HG03442 (cell line): ENCODE results near the gene GSG1L.

ENCODE experiments used
- ATAC-seq: cut with Tn5 transposase; IDR thresholded peaks from one replicate; pipeline ENCODE4 v1.9.1; 2021; ENCODE audit warnings: mild to moderate bottlenecking, moderate library complexity; ENCODE audit not compliant: unreplicated experiment

The GSG1L gene

DNA sequence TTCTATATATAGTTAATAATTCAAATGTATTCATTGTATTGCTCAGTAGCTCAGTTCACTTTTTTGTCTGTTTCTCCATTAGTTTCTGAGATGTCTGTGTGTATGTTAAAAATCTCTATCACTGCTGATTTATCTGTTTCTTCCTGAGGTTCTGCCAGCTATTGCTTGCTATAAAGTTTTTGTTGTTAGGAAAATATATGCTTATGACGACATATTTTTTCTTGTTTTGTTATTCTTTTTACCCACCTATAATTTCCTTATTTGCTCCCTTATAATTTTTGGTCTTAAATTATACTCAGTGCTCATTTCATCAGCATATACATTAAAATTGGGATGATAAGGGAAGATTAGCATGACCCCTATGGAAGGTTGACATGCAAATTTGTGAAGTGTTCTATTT, 200.6 kb downstream of the GSG1L start:
- no peak for ATAC-seq

DNA sequence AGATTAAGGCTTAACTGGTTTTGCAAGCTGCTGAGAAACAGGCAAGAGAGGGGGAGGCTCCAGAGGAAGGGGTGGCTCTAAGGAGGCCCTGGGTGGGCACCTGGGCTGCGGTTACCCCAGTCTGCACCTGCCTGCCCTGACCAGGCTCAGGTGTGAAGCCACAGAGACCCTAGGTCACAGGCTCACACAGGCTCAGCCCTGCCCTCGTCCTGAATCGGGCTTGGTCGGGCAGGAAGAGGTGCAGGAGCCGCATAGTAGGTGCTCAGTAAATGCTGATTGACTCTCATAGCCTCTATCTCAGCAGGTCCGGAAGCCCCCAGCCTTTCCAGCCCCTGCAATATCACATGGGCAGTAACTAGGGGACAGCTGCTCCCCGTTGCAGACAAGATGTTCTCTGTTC, 203.4 kb downstream of the GSG1L start:
- no peak for ATAC-seq

DNA sequence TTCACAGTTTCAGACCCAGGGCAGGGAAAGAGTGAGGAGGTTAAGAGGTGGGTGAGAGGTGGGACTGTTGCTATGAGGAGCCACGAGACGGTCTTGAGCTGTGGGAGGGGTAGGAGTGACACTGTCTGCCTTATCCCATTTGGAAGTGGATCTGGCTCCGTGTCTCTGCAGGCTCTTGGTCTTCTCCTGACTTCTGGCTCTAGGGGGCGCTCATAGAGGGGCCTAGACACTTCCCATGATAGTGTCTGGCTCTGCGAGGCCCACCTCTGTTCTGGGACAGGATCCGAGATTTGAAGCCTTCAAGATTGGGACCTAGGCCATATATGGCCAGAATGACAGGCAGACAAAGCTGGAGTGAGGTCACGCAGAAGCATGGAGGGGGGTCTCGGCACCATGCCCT, 204.5 kb downstream of the GSG1L start:
- ATAC-seq, result no peak

DNA sequence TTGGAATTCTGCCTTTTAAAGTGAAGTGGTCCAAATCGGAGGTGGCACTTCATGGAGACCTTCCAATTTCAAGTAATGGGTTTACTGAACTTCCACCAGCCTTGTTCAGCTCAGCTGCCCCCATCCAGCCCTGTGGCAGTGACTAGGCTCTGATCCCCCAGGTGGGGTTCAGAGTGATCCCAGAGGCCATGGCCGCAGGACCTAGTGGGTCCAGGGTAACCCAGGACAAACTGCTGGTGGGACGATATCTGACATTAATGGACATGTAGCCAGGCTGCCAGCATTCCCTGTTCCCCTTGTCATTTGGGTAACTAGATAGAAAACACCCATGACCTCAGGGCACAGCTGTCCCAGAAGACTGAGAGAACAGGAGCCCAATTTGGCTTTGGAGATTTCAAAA, 209.9 kb downstream of the GSG1L start:
- ATAC-seq, result no peak

DNA sequence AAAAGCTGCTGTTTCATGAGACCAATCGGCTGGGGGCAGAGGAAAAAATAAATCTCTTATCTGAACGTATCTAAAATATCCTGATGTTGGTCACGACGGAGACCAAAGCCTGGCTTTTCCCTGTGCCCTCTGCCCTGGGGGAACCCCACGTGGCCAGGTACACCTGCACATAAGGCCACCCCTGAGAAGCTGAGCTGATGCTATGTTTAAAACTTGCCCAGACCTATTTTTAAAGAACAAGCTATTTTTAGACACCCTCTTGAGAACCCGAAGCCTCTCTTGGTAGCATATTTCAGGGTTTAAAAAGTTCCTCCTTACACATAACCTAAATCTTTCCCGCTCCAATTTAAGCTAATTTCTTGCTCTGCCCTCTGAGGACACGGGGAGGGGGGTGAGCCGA, 210.4 kb downstream of the GSG1L start:
- no peak for ATAC-seq

DNA sequence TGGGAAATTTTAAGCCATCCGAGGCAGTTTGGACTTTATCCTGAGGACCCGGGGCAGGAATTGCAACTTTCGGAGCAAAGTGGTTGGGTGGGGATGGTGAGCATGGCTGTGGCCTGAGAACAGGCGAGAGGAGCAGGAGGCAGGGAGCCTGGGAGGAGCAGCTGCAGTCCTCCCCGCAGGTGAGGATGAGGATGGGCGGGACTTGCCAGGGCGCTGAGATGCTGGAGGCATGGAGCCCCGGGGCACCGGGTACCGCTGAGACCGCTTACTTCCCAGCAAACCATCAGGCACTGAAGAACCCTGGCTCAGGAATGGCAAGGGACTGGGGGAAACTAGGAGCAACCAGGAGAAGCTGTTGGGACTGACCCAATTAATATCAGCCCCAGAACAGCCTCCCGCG, 210.8 kb downstream of the GSG1L start:
- ATAC-seq, result no peak

DNA sequence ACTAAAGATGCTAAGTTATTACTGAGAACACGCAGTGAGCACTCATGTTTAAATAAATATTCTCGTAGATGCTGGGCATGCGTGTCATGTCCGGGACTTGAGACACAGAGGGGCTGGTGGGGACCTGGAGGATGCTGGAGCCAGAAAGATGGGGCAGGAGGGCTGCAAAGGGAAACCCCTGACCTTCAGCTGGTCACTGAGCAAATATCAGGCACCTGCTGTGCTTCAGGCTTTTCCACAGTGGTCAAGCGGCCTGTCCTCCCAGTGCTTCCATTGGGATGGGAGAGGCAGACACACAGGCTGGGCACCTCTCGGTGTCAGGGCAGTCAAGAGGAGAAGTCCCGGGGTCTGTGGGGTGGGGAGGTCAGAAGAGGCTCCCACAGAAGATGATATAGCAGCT, 211.4 kb downstream of the GSG1L start:
- no peak for ATAC-seq

DNA sequence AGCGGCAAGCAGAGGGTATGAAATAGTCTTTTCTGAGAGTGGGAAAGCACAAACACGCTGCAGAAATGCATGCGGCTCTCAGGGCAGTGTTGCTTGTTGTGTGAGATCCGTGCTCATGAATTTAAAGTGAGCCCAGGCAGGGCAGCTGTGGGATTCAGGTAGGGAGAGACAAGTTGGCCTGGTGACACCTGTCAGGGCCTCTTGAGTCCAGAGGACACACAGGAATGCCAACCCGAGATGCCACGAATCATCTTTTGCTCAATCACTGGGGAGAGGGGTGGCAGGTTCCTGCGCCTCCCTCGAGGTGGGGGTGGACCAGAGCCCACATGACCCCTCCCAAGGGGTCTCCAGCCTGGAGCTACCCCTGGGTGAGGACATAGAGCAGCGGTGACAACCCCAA, 211.9 kb downstream of the GSG1L start:
- ATAC-seq, result no peak

DNA sequence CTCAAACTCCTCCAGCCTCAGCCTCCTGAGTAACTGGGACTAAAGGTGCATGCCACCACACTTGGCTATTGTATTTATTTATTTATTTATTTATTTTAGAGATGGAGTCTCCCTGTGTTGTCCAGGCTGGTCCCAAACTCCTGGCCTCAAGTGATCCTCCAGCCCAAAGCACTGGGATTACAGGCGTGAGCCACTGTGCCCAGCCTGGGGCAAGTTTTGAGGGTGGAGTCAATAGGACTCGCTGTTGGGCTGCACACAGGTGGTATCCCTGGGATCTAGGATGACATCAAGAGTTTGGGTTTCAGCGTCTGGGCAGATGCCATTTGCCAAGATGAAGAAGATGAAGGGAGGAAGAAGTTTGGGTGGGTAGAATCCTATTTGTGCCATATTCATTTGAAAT, 213.9 kb downstream of the GSG1L start:
- ATAC-seq, result no peak

DNA sequence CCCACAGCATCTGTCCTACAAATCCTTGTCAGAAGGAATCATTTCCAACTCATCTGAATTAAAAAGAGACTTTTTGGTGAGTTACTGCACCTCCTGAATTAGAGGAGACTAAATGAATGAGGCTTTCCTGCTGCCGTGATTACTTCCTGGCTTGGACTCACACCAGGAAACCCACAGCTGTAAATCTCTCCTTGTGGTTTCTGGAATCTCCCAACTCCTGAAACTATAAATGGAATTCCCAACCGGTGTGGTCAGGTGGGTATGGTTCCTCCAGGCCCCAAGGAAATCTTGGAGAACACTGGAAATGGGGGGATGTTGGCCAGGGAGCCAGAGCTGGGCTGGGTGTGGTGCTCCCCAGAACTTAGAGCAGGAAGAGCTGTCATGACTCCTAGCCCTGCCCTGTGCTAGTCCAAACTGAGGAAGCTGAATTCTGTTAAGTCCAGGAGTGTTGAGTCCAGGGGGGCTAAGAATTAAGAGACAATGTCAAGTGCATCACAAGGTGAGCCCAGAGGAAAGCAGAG, 216.4 kb downstream of the GSG1L start:
- no peak for ATAC-seq

DNA sequence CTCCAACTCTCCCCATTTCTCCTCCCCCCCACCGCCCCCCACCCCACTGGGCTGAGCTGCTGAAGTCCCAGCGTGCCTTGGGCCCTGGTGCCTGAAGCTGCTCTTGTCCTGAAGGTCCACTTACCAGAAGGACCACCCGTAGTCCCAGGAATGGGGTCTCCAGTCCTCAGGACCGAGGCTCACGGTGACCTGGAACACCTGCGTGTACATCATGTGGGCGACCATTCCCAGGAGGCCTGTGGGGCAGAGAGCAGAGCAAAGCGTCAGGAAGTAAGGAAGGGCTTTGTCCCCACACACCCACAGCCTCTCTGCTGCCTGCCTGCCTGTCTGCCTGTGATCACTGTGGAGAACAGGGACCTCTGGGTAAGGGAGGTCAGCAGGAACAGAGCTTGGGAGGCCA, 218.7 kb downstream of the GSG1L start:
- ATAC-seq, result no peak

DNA sequence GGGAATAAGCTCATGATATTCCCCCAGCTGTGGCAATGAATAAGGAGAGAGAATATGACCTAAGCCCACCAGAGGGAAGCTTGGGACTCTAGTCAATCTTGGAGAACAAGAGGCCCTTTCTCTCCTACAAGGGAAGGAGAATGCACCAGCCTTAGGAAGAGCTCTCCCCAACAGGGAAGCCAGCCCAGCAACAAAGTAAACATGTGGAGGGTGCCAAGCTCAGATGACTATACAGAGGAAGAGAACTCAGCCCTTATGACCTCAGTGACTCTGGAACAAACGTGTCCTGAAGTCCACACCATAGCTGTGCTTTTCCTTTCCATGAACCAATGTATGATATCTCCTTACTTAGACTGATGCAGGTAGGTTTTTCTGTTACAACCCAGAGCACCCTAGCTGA, 219.7 kb downstream of the GSG1L start:
- no peak for ATAC-seq

DNA sequence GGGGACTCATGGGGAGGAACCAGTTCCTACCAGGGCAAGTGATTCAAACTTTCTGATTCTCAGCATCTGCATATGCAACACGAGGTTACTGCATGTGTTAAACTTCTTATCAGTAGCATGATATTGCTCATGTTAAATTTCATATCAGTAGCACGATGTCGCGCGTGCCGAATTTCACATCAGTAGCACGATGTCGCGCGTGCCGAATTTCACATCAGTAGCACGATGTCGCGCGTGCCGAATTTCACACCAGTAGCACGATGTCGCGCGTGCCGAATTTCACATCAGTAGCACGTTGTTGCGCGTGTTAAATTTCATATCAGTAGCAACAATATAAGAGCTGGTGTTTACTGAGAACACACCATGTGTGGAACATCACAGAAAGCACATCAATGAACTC, 221.6 kb downstream of the GSG1L start:
- no peak for ATAC-seq

DNA sequence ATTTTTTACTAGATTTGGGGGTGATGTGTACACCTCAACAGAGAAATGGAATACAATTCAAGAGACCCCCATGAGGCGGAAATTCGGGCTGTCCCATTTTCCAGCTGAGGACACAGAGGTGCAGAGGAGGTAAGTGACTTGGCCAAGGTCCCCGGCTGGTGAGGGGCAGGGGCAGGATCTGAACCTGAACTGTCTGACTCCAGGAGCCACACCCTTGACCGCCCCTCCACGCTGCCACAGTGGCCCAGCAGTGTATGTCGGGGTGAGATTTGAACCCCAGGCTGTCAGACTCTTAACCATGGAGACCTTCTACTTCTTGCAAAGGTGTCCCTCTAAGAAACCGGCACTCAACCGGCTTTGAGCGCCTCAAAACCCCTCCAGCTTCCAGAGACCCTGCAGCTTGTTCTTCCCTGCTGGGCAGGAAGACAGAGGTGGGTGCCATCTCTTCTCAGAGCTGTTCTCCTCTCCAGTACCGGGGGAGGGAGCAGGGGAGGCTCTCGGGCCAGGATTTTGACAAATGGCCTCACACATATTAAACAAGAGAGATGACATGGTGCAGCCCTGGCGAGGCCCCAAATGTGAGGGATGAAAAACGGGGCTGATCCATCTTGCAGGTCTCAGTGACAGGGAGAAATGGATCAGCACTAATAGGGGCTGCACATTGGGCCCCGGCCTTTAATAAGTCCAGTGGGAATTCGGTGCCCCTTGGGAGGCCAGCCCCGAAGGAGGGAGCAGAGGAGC, 222.3 kb downstream of the GSG1L start:
- ATAC-seq, result no peak

DNA sequence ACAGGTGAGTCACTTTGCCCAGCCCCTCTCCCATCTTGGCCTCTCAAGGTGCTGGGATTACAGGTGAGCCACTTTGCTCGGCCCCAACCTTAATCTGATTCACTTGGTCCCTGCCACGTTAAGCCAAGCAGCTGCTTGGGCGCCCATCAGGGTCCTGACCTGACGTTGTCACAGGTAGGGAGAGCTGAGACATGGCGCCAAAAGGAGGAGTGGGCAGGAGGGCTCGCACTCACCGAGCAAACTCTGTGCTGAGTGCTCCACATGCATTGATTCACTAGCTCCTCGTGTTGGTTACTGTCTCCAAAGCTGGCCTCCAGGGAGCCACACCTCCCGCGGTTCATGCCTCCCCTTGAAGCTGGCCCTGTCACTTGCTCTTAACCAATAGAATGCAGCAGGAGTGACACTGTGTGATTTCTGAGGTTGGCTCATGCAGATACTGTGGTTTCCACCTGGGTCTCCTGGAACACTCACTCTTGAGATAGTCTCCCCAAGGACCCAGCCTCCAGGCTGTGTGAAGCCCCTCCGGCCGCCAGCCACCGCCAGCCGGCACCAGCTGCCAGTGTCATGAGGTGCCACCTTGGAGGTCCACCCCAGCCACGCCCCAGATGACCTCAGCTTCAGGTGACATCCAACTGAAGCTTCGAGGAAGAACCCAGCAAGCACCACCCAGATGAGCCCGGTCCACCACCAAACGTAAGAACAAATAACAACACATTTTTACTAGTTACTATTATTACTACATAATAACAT, 223.0 kb downstream of the GSG1L start:
- no peak for ATAC-seq

DNA sequence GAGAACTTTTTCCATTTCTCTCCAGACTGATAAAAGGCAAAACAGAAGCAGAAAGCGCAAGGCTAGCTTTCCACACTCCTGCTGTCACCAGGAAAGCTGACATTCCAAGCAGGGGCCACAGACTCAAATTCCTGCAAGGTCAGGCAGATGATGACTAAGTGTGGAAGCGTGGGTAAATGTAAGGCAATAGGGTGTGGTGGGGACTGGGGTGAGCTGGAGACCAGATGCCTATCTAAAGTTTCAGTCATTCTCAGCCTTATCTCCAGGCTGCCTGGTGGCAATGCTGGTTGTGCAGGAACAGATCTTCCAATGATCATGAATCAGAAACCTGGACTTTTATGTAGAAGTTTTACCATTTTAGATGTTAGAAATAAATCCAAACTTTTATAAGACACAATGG, 224.1 kb downstream of the GSG1L start:
- ATAC-seq, result no peak

DNA sequence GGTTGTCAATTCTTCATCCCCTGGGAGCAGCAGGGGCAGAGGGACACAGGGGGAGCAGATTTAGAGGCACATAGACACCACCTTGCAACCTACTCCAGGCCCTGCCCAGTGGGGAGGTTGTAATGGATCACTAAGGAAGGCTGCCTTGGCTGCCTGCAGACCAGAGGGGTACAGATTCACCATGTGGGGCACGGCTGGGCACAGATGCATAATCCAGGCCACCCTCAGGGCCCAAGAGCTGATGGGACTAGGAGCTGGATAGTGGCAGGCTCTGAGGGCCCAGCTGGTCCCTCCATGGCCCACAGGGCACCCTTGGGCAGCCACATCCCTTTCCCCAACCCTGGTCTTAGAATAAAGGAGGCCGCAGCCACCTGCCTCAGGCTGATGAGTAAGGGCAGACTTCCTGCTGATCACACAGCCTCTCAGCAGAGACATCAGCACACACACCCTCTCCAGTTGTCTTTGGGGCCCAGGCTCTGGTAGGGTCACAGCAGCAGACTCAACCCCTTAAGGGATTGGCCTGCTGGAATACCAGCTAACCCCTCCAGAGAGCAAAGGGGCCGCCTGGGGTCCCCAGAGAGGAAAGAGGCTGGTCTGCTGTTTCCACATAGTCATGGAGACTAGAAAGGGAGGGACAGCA, 224.9 kb downstream of the GSG1L start:
- no peak for ATAC-seq

DNA sequence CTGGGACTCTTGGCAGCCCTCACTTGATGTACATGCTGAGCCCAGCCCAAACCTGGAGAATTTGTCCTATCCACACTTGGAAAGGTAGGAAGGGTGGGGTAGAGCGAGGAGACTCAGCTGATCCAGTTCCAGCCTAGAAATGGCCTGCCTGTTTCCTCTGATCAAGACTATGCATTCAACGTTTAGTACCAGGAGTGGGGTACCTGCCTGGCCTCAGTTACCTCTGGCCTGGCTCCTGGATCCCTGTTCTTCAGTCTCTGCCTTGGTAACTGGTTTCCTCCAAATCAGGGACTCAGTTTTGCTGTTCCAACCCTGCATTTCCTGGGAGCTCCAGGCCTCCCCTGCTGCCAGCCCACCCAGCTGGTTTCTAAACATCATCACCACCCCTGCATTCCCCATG, 233.5 kb downstream of the GSG1L start:
- ATAC-seq, result no peak

DNA sequence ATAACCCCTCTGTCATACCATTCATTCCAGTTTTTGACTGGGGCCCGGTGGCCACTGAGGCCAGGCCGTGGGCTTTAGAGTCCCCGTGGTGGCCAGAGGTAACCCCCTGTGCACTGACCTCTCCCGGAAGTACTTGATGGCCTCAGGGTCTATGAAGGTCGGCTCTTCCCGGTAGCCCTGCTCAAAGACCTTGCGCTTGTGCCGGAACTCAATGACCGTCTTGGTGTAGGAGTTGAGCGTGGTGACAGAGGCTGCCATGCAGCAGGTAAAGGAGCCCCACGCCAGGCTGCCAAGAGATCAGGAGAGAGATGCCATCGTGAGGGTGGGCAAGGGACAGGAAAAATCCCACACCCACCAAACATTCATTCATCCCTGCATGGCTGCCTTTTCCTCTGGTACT, 234.8 kb downstream of the GSG1L start:
- ATAC-seq, result no peak

DNA sequence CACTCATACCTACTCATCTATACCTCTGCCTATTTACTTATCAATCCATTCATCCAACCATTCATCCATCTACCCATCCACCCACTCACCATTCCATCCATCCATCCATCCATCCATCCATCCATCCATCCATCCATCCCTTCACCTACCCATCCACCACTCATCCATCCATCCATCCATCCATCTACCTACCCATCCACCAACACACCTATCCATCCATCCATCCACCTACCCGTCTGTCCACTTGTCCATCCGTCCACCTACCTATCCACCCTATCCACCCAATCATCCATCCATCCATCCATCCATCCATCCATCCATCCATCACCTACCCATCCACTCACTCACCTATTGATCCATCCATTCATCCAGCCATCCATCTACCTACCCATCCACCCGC, 235.7 kb downstream of the GSG1L start:
- no peak for ATAC-seq

DNA sequence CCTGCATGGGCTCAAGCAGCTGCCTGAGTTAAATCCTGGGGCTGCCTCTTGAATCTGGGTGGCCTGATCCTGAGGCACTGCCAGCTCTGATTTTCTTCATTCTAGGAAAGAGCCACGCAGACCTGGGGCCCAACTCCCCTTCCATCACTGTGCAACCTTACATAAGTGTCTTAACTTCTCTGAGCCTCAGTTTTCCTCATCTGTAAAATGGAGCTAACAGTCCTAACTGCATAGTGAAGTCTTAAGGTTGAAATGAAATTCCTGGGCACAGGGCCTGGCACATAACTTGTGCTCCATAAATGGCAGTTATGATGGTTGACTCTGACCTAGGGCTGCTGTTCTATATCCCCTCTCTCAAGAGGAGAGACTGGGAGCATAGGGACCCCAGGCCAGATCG, 236.6 kb downstream of the GSG1L start:
- ATAC-seq, result no peak
